Large intestine (tissue), 3 donors: ENCODE measurements around the gene GRK7. TPM values are rescaled to one million over a fixed set of nuclear protein-coding genes. Genes with fewer than 3 reads are reported as not detected.
"Not testable (repeated sequence)": the region's sequence is repeated elsewhere in the genome, so short reads cannot be mapped to it uniquely, and the experiment has no call there.

Source experiments
- DNase-seq, 2 donors: peaks; one replicate each; pipeline versions ENCODE4 v3.0.0 to v3.0.0-alpha.2; 2013
- H3K27ac ChIP-seq: one replicate; pipeline ENCODE4 v1.5.1; 2013; ENCODE audit warnings: low read length
- H3K27me3 ChIP-seq: 2 replicates; pipeline ENCODE4 v1.6.1; 2013; ENCODE audit warnings: low read length; ENCODE audit not compliant: control insufficient read depth, insufficient read depth
- H3K36me3 ChIP-seq: 2 replicates; pipeline ENCODE4 v1.6.1; 2013; ENCODE audit warnings: low read length; ENCODE audit not compliant: control insufficient read depth, insufficient read depth
- H3K4me1 ChIP-seq: one replicate; pipeline ENCODE4 v1.6.1; 2013; ENCODE audit warnings: low read length; ENCODE audit not compliant: control insufficient read depth, insufficient read depth
- H3K4me3 ChIP-seq: one replicate; pipeline ENCODE4 v1.5.1; 2013; ENCODE audit warnings: low read length
- H3K9me3 ChIP-seq: one replicate; pipeline ENCODE4 v1.6.1; 2013; ENCODE audit warnings: mild to moderate bottlenecking, low read depth, low read length, moderate library complexity; ENCODE audit not compliant: control insufficient read depth
- WGBS: methylation state at CpG from one replicate; pipeline ENCODE4 v1.1.5; 2013; ENCODE audit warnings: low lambda C conversion rate; ENCODE audit not compliant: insufficient coverage; 5-methylcytosine and 5-hydroxymethylcytosine counted together
- polyA plus RNA-seq: library from polyadenylated mRNA; unstranded; fragments of 120-200 nt; gene quantifications from one replicate; pipeline ENCODE4 v1.2.1, GENCODE V29; 2013

GRK7 gene
- polyA plus RNA-seq, 1 donor: not detected

DNA sequence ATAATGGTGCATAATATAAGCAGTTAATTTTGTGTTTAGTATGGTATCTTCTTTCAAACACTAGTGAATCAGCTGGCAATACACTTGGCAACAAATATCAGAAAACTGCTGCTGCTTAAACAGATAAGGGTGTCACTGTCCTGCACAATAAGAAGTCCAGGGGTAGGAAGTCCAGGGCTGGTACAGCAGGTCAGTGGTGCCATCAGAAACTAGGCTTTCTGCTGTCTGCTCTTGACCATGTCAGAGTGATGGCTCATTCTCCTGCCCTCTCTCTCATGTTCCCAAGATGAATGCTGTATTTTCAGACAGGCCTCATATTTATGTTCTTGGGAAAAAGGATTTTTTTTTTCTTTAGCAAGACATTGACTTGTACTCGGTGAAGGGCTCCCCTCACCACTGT is 9.2 kb upstream of the GRK7 start:
- Histone ChIP-seq H3K9me3 (no peaks in the 10 kb centered on the region), H3K27me3 (no peaks in the 10 kb centered on the region), H3K4me3 (no peak overlapping the region), H3K36me3 (peaks cover 12% of the 10 kb centered on the region), H3K27ac (no peak overlapping the region), H3K4me1 (no peaks in the 10 kb centered on the region)
- no peak for DNase-seq
- no CpG with 5 or more reads among the region's 1 CpG for WGBS

DNA sequence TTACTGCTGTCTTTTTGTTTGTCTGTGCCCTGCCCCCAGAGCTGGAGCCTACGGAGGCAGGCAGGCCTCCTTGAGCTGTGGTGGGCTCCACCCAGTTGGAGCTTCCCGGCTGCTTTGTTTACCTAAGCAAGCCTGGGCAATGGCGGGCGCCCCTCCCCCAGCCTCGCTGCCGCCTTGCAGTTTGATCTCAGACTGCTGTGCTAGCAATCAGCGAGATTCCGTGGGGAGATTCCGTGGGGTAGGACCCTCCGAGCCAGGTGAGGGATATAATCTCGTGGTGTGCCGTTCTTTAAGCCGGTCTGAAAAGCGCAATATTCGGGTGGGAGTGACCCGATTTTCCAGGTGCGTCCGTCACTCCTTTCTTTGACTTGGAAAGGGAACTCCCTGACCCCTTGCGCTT is 656 bp upstream of the GRK7 start:
- H3K27ac ChIP-seq, H3K4me1 ChIP-seq, H3K9me3 ChIP-seq, DNase-seq, H3K36me3 ChIP-seq, H3K27me3 ChIP-seq, H3K4me3 ChIP-seq: not testable (repeated sequence)
- WGBS: no CpG with 5 or more reads among the region's 19 CpGs

DNA sequence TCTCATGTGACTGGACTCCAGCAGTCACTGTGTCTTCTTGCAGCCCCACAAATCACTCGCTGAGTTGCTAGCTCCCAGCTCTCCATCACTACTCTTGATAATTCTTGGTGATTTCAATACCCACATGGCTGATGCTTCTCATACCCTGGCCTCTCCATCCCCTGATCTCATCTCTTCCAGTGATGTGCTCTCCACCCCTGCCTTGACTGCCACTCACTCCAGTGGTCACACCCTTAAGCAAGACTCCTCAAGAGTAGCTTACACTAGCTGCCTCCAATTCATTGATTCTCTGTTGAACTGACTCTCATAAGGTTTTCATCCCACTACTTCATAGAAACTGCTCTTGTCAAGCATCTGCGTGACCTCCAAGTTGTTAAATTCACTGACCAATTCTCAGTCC is 837 bp downstream of the GRK7 start:
- Histone ChIP-seq H3K36me3 (no peaks in the 10 kb centered on the region), H3K27me3 (no peaks in the 10 kb centered on the region), H3K9me3 (no peaks in the 10 kb centered on the region), H3K4me1 (no peaks in the 10 kb centered on the region), H3K27ac (no peak overlapping the region), H3K4me3 (no peak overlapping the region)
- DNase-seq: no peak
- WGBS: 100% methylated on average over 2 of the region's 2 CpGs

DNA sequence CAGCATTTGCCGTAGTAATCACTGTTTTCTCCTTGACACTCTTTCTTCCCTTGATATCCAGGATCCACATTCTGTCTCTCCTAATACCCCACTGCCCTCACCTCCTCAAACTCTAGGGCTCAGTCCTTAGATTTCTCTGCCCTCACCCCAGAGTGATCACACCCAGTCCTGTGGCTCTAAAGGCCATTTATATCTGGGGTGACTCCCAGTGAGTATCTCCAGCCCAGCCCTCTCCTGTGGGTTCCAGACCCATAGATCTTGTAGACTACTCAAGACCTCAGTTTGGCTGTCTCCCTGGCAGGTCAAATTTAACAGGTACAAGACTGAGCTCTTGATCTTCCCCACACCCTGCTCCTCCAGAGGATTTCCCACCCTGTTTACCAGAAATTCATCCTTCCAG is 1.3 kb downstream of the GRK7 start:
- Histone ChIP-seq H3K9me3 (no peaks in the 10 kb centered on the region), H3K27me3 (no peaks in the 10 kb centered on the region), H3K4me1 (no peaks in the 10 kb centered on the region), H3K4me3 (no peak overlapping the region), H3K36me3 (no peaks in the 10 kb centered on the region), H3K27ac (no peak overlapping the region)
- WGBS: no CpG with 5 or more reads among the region's 1 CpG
- no peak for DNase-seq

DNA sequence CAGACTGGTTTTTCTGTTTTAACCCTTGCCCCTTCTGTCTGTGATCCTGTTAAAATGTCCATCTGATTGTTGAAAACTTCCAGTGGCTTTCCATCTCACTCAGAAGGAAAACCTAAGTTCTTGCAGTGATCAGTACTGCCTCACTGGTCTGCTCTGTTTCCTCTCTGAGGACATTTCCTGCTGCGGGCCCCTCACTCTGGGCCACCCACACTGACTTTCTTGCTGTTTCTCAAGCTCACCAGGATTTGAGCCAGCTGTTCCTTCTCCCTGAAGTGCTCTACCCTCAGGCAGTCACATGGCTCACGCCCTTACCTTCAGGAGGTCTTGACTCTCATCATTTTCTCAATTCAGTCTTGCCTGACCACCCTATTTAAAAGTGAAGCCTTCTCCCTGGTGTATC is 1.8 kb downstream of the GRK7 start:
- no peaks in the 10 kb centered on the region for H3K4me1 ChIP-seq
- no peak overlapping the region for H3K4me3 ChIP-seq
- no peak for DNase-seq
- H3K27ac ChIP-seq: no peak overlapping the region
- WGBS: 100% methylated on average over 1 of the region's 2 CpGs
- no peaks in the 10 kb centered on the region for H3K9me3 ChIP-seq
- H3K36me3 ChIP-seq: no peaks in the 10 kb centered on the region
- no peaks in the 10 kb centered on the region for H3K27me3 ChIP-seq

DNA sequence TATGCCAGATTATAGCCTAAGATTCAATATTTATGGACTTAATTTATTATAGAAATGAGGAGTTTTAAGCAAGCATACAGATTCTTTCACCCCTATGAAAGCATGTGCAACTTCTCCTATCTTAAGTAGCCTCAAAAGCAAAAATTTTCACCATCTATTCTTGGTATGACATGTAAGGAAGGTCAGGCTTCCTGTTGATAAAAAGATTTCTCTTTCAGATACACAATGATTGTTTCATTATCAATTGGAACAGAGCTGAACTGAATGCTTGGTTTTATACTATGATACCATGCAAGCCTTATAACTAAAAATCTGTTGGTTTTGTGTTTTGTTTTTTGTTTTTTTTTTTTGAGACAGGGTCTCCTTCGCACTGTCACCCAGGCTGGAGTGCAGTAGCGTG is 3.9 kb downstream of the GRK7 start:
- H3K36me3 ChIP-seq: no peaks in the 10 kb centered on the region
- no peak overlapping the region for H3K27ac ChIP-seq
- DNase-seq: no peak
- H3K4me1 ChIP-seq: no peaks in the 10 kb centered on the region
- no CpG with 5 or more reads among the region's 2 CpGs for WGBS
- no peaks in the 10 kb centered on the region for H3K9me3 ChIP-seq
- H3K27me3 ChIP-seq: no peaks in the 10 kb centered on the region
- H3K4me3 ChIP-seq: no peak overlapping the region

DNA sequence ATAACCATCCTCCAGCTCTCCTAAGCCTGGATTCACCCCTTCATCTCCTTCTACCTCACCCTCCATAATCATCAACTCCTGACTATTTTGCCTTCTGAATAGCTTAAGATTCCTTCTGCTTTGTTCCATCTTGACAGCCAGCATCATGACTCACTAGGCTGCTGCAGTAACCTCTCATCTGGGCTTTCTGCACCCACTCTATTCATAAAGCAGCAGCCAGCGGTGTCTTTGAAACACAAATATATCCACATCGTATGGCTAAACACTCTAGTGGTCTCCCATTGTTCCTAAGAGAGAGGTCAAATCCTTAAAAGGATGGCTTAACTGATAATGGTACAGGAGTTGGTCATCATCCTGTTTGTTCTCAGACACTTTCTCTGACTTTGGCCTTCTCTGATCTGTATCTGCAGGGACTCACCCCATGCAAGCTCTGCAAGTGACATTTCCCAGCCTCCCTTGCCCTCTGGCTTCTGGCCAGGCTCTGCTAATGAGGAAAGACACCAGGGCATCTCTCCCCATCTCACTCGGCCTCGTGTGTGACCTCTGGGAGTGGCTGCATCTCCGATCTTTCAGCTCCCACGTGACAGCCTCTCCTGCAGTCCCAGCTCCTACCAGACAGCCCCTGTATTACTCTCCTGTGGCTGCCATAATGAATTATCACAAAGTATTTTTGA is 6.2 kb downstream of the GRK7 start:
- no peaks in the 10 kb centered on the region for H3K4me1 ChIP-seq
- H3K9me3 ChIP-seq: no peaks in the 10 kb centered on the region
- H3K27me3 ChIP-seq: no peaks in the 10 kb centered on the region
- DNase-seq: no peak
- no CpG with 5 or more reads among the region's 6 CpGs for WGBS
- no peak overlapping the region for H3K4me3 ChIP-seq
- H3K36me3 ChIP-seq: no peaks in the 10 kb centered on the region
- H3K27ac ChIP-seq: no peak overlapping the region

DNA sequence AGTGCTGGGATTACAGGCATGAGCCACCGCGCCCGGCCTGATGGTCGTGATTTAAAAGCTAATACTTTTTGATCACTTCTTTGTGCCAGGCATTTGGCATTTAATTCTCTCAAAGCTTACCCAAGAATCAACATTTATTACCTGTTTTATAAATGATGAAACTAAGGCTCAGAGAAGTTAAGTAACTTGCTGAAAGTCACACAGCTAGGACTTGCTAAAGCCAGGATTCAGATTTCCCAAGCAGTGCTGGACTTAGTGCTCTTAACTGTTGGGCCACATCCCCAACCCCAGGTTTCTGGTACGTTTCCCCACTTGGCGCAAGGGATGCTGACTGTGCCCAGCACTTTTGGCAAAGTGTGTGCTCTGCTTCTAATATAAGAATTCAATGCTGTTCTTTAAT is 10.5 kb downstream of the GRK7 start:
- Histone ChIP-seq H3K27ac (no peak overlapping the region), H3K27me3 (no peaks in the 10 kb centered on the region), H3K9me3 (no peaks in the 10 kb centered on the region), H3K36me3 (no peaks in the 10 kb centered on the region), H3K4me1 (no peaks in the 10 kb centered on the region), H3K4me3 (no peak overlapping the region)
- WGBS: no CpG with 5 or more reads among the region's 6 CpGs
- DNase-seq: no peak

DNA sequence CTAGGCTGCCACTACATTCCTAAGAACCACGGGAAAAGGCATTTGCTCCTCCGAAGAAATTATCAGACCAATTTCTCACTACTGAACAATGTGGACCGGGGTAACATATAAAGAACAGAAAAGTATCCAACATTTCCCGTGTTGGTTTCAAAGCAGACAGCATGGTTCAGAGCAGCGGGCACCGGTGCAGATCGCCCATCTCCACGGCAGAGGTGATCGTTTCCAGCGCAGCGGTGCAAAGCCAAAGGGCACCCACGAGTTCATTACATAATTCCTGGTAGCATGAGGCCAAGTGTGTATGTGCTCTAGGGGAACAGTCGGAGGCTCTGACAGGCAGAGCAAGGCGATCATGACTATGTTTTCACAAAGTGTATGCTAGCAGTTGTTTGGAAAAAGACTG is 13.2 kb downstream of the GRK7 start:
- Histone ChIP-seq H3K27me3 (no peaks in the 10 kb centered on the region), H3K27ac (no peak overlapping the region), H3K36me3 (no peaks in the 10 kb centered on the region), H3K4me1 (no peaks in the 10 kb centered on the region), H3K9me3 (no peaks in the 10 kb centered on the region), H3K4me3 (no peak overlapping the region)
- WGBS: no CpG with 5 or more reads among the region's 14 CpGs
- DNase-seq: no peak

DNA sequence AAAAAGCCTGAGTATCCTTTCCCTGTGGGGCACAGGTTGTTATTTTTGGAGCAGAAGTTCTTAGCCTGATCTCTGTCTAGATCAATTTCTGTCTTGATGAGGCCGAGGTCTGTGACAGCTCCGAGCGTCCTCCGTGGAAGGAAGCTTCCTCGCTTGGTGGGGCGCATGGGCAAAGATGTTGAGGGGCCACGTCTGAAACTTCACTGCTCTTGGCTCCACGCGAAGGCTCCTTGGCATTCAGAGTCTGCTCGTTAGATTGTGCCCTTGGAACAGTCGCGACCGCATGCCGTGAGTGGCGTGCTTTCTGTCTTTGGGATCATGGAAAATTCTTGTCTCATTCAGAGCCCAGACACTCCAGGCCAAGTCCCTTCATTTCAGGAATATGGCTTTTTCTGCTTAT is 13.7 kb downstream of the GRK7 start:
- Histone ChIP-seq H3K36me3 (no peaks in the 10 kb centered on the region), H3K4me3 (no peak overlapping the region), H3K4me1 (no peaks in the 10 kb centered on the region), H3K9me3 (no peaks in the 10 kb centered on the region), H3K27ac (no peak overlapping the region), H3K27me3 (no peaks in the 10 kb centered on the region)
- WGBS: no CpG with 5 or more reads among the region's 15 CpGs
- DNase-seq: no peak

DNA sequence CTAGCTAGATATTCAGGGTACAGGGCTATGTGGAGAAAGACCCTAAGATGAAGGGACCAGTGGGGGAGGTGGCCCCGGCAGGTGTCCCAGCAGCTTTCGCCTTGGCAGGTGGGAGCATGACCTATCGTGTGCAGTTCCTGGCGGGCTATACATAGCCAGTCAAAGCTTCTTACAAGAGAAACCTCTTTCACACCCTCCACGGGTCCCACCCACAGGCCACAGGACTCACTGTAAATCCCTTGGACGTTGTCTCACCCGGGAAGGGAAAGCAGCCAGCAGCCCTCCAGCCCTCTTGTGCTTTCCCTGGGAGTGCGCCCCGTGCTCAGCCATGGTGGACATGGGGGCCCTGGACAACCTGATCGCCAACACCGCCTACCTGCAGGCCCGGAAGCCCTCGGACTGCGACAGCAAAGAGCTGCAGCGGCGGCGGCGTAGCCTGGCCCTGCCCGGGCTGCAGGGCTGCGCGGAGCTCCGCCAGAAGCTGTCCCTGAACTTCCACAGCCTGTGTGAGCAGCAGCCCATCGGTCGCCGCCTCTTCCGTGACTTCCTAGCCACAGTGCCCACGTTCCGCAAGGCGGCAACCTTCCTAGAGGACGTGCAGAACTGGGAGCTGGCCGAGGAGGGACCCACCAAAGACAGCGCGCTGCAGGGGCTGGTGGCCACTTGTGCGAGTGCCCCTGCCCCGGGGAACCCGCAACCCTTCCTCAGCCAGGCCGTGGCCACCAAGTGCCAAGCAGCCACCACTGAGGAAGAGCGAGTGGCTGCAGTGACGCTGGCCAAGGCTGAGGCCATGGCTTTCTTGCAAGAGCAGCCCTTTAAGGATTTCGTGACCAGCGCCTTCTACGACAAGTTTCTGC is 15.0 kb downstream of the GRK7 start:
- H3K9me3 ChIP-seq: no peaks in the 10 kb centered on the region
- no peak overlapping the region for H3K27ac ChIP-seq
- H3K4me3 ChIP-seq: no peak overlapping the region
- no peak for DNase-seq
- H3K27me3 ChIP-seq: no peaks in the 10 kb centered on the region
- H3K36me3 ChIP-seq: no peaks in the 10 kb centered on the region
- H3K4me1 ChIP-seq: no peaks in the 10 kb centered on the region
- WGBS: no CpG with 5 or more reads among the region's 42 CpGs
